DMS 273 (cell line): ENCODE data around the gene CAMK2A.

Experiments
- DNase-seq: peaks from one replicate; lab custom pipeline; 2025; ENCODE audit not compliant: unreplicated experiment; lab: John Stamatoyannopoulos, UW

Gene CAMK2A

GRCh38 chr5:150189728-150190502, 99.7 kb downstream of the CAMK2A start, which contains the start of gene SLC6A7:
TSS of gene SLC6A7 (plus strand) at chr5:150190062. CDS start at chr5:150190328, 266 bp downstream.
- DNase-seq: no peak

- no peak for DNase-seq
These were observed 100.2 kb downstream of the CAMK2A start for GRCh38 chr5:150189326-150189725.

- no peak for DNase-seq
These were observed 101.3 kb downstream of the CAMK2A start for GRCh38 chr5:150188146-150188842.

- peak; percentile 33 for DNase-seq
These were observed 102.7 kb downstream of the CAMK2A start for GRCh38 chr5:150186897-150187296.

- no peak for DNase-seq
These were observed 103.4 kb downstream of the CAMK2A start for GRCh38 chr5:150186137-150186536.

GRCh38 chr5:150184990-150185912, 104.3 kb downstream of the CAMK2A start:
- DNase-seq: peak; percentile 33

GRCh38 chr5:150184006-150184405, 105.6 kb downstream of the CAMK2A start:
- DNase-seq: no peak

- DNase-seq: no peak
These were observed 106.1 kb downstream of the CAMK2A start for GRCh38 chr5:150183436-150183835.

- no peak for DNase-seq
These were observed 106.8 kb downstream of the CAMK2A start for GRCh38 chr5:150182774-150183173.

GRCh38 chr5:150181766-150182545, 107.6 kb downstream of the CAMK2A start:
- DNase-seq: no peak

GRCh38 chr5:150181027-150181426, 108.5 kb downstream of the CAMK2A start:
- DNase-seq: no peak

- DNase-seq: no peak
These were observed 109.1 kb downstream of the CAMK2A start for GRCh38 chr5:150180241-150181026.

- DNase-seq: peak; percentile 36
These were observed 110.5 kb downstream of the CAMK2A start for GRCh38 chr5:150179019-150179620.

- DNase-seq: peak; percentile 20
These were observed 111.3 kb downstream of the CAMK2A start for GRCh38 chr5:150178262-150178661.

GRCh38 chr5:150177721-150178120, 111.9 kb downstream of the CAMK2A start:
- no peak for DNase-seq

GRCh38 chr5:150176745-150177477, 112.7 kb downstream of the CAMK2A start:
- DNase-seq: no peak

GRCh38 chr5:150175536-150175935, 114.0 kb downstream of the CAMK2A start:
- DNase-seq: peak; percentile 66

GRCh38 chr5:150175076-150175475, 114.5 kb downstream of the CAMK2A start:
- DNase-seq: no peak

GRCh38 chr5:150174285-150174684, 115.3 kb downstream of the CAMK2A start:
- DNase-seq: no peak
